SK-N-SH (cell line): ENCODE results near the gene OPTC. TPM values are rescaled to one million over a fixed set of nuclear protein-coding genes. Genes with fewer than 3 reads are reported as not detected.

Experiments used
- CTCF ChIA-PET: fragments of 300-600, 350-600 bp; formaldehyde crosslinking; extraction: SDS; loops from one replicate; lab custom pipeline; 2021; lab: Yijun Ruan, JAX
- POLR2A ChIA-PET: fragments of 350-600 bp; sonication (Branson Sonifier 250); formaldehyde crosslinking; extraction: SDS; loops from one replicate; lab custom pipeline; 2020; ENCODE audit warnings: antibody characterized with exemption, inconsistent platforms; lab: Yijun Ruan, JAX
- DNase-seq: peaks from one replicate; pipeline ENCODE4 v3.0.0; 2012
- H2AFZ ChIP-seq: fragments of 200-600 bp; sonication (generic); 2 replicates; pipeline ENCODE4 v1.8.1; 2016; ENCODE audit warnings: antibody characterized with exemption, mild to moderate bottlenecking, low read depth
- H3F3A ChIP-seq: fragments of 200-600 bp; sonication (generic); replicated peaks from 2 replicates; pipeline ENCODE3; 2016; ENCODE audit warnings: antibody characterized with exemption, mild to moderate bottlenecking; ENCODE audit not compliant: insufficient read depth
- H3K27ac ChIP-seq, 2 experiments: fragments of 200-500 bp in 1 of 2; fragments of 200-600 bp in 1 of 2; sonication (Bioruptor generic) in 1 of 2; sonication (generic), shearing (Covaris generic) in 1 of 2; 2 replicates each; pipeline versions ENCODE4 v1.5.1 to v1.6.1; 2014 to 2016; ENCODE audit warnings: low read depth in 2 of 2, inconsistent platforms in 1 of 2, low read length in 1 of 2, mild to moderate bottlenecking in 1 of 2, mixed read lengths in 1 of 2
- H3K27me3 ChIP-seq: fragments of 200-600 bp; sonication (generic), shearing (Covaris generic); 2 replicates; pipeline ENCODE4 v1.6.1; 2016; ENCODE audit warnings: mixed run types; ENCODE audit not compliant: insufficient read depth
- H3K36me3 ChIP-seq, 2 experiments: fragments of 200-500 bp in 1 of 2; fragments of 200-600 bp in 1 of 2; sonication (Bioruptor generic) in 1 of 2; sonication (generic) in 1 of 2; replicated peaks in 1 of 2; 2 replicates each; pipeline versions ENCODE3 to v1.5.1; 2014 to 2016; ENCODE audit warnings: low read length in 1 of 2, mild to moderate bottlenecking in 1 of 2; ENCODE audit not compliant: insufficient read depth in 2 of 2, control insufficient read depth in 1 of 2
- H3K4me1 ChIP-seq, 2 experiments: fragments of 200-500 bp in 1 of 2; fragments of 200-600 bp in 1 of 2; sonication (Bioruptor generic) in 1 of 2; sonication (generic), shearing (Covaris generic) in 1 of 2; 2 replicates each; pipeline versions ENCODE4 v1.5.1 to v1.6.1; 2014 to 2016; ENCODE audit warnings: low read depth in 1 of 2, low read length in 1 of 2, mixed run types in 1 of 2; ENCODE audit not compliant: insufficient read depth in 2 of 2, control insufficient read depth in 1 of 2
- H3K4me2 ChIP-seq: fragments of 200-600 bp; sonication (generic), shearing (Covaris generic); 2 replicates; pipeline ENCODE4 v1.6.1; 2017; ENCODE audit warnings: mixed run types
- H3K4me3 ChIP-seq, 2 experiments: fragments of 200-500 bp in 1 of 2; fragments of 200-600 bp in 1 of 2; sonication (Bioruptor generic) in 1 of 2; sonication (generic), shearing (Covaris generic) in 1 of 2; 2 replicates each; pipeline versions ENCODE4 v1.5.1 to v1.8.1; 2014 to 2016; ENCODE audit warnings: low read depth in 2 of 2, inconsistent platforms in 1 of 2, low read length in 1 of 2, mild to moderate bottlenecking in 1 of 2, mixed read lengths in 1 of 2, moderate library complexity in 1 of 2
- H3K79me2 ChIP-seq: fragments of 200-600 bp; sonication (generic); 2 replicates; pipeline ENCODE4 v1.8.1; 2017; ENCODE audit warnings: mild to moderate bottlenecking; ENCODE audit not compliant: insufficient read depth
- H3K9ac ChIP-seq: fragments of 200-600 bp; sonication (generic); 2 replicates; pipeline ENCODE4 v1.6.1; 2017; ENCODE audit warnings: mixed run types
- H3K9me2 ChIP-seq: fragments of 200-600 bp; sonication (generic); 2 replicates; pipeline ENCODE4 v1.6.1; 2017; ENCODE audit warnings: mixed run types
- H3K9me3 ChIP-seq: fragments of 200-600 bp; sonication (generic); 2 replicates; pipeline ENCODE4 v1.6.1; 2017; ENCODE audit warnings: mixed run types, mild to moderate bottlenecking, moderate library complexity
- H4K20me1 ChIP-seq: fragments of 200-600 bp; sonication (generic); 2 replicates; pipeline ENCODE4 v1.6.1; 2017; ENCODE audit warnings: mild to moderate bottlenecking, mixed run types; ENCODE audit not compliant: insufficient read depth
- ELF1 ChIP-seq: IDR thresholded peaks from 2 replicates; pipeline ENCODE4 v1.4.0; 2012
- FOXJ3 ChIP-seq: sonication (generic); formaldehyde crosslinking; IDR thresholded peaks from 2 replicates; pipeline ENCODE4 v1.5.1; 2020; ENCODE audit warnings: mild to moderate bottlenecking, missing genetic modification reagents
- MXI1 ChIP-seq: IDR thresholded peaks from 2 replicates; pipeline ENCODE4 v1.6.1; 2012; ENCODE audit warnings: mild to moderate bottlenecking, low read depth, low read length, improper control_type of control experiment
- NFIC ChIP-seq: IDR thresholded peaks from 2 replicates; pipeline ENCODE4 v1.4.0; 2012; ENCODE audit warnings: borderline replicate concordance
- NRF1 ChIP-seq: IDR thresholded peaks from 2 replicates; pipeline ENCODE4 v1.6.1; 2012; ENCODE audit warnings: low read depth, mild to moderate bottlenecking, low read length
- RAD21 ChIP-seq: IDR thresholded peaks from 2 replicates; pipeline ENCODE4 v1.6.1; 2012; ENCODE audit warnings: mild to moderate bottlenecking, low read length
- RCOR1 ChIP-seq: fragments of 150-350 bp; IDR thresholded peaks from 2 replicates; pipeline ENCODE4 v1.6.1; 2017; ENCODE audit warnings: antibody characterized with exemption, low read length
- REST ChIP-seq: IDR thresholded peaks from 2 replicates; pipeline ENCODE4 v1.6.1; 2012; ENCODE audit warnings: mild to moderate bottlenecking, low read depth, low read length, moderate library complexity
- RFX5 ChIP-seq: IDR thresholded peaks from 2 replicates; pipeline ENCODE4 v1.6.1; 2012; ENCODE audit warnings: mild to moderate bottlenecking, improper control_type of control experiment, low read length
- RXRA ChIP-seq: IDR thresholded peaks from 2 replicates; pipeline ENCODE4 v1.4.0; 2012; ENCODE audit warnings: low read depth, mild to moderate bottlenecking, borderline replicate concordance
- SIN3A ChIP-seq: IDR thresholded peaks from 2 replicates; pipeline ENCODE4 v1.6.1; 2012; ENCODE audit warnings: low read depth, mild to moderate bottlenecking, low read length, moderate library complexity, borderline replicate concordance
- TCF12 ChIP-seq: IDR thresholded peaks from 2 replicates; pipeline ENCODE4 v1.4.0; 2012
- USF2 ChIP-seq: fragments of 150-350 bp; IDR thresholded peaks from 2 replicates; pipeline ENCODE4 v1.6.1; 2017; ENCODE audit warnings: antibody characterized with exemption, low read length, low read depth, borderline replicate concordance
- YY1 ChIP-seq: IDR thresholded peaks from 2 replicates; pipeline ENCODE4 v1.4.0; 2012; ENCODE audit warnings: low read depth, mild to moderate bottlenecking
- WGBS: methylation state at CpG from one replicate; pipeline ENCODE4 v1.1.6; 2017; ENCODE audit warnings: low lambda C conversion rate; 5-methylcytosine and 5-hydroxymethylcytosine counted together
- polyA plus RNA-seq, 3 experiments: library from polyadenylated mRNA; depleted of rRNA; stranded (reverse); fragments of >200 nt; gene quantifications; 2 replicates each; pipeline ENCODE4 v1.2.3, GENCODE V29; 2012

The OPTC gene
- polyA plus RNA-seq, 1 of the 3 experiments (the other 2 are of a cell fraction) = not detected

GRCh38 chr1:203459671-203460201 is 34.2 kb upstream of the OPTC start:
- no peaks in the 10 kb centered on the region for H3K9me2 ChIP-seq
- WGBS = 60% methylated on average over 8 of the region's 8 CpGs
- no peak overlapping the region for H3K9ac ChIP-seq
- no peaks in the 10 kb centered on the region for H3K27me3 ChIP-seq
- no peak for TF ChIP-seq FOXJ3 (CRISPR knock-in tag)
- no peak for TF ChIP-seq RFX5
- H3K4me2 ChIP-seq = no peak overlapping the region
- no peaks in the 10 kb centered on the region for H3F3A ChIP-seq
- H3K79me2 ChIP-seq = no peaks in the 10 kb centered on the region
- H3K36me3 ChIP-seq = no peaks in the 10 kb centered on the region
- DNase-seq = no peak
- no peaks in the 10 kb centered on the region for H3K9me3 ChIP-seq
- ChIA-PET POLR2A (no interaction called here), CTCF (interaction anchor here (1.0 kb wide), 1 partner anchor 171 kb away, joined by 3 read pairs; no protein-coding TSS in a partner anchor)
- H3K4me3 ChIP-seq = no peak overlapping the region
- peaks cover 3 to 10% of the 10 kb centered on the region in 2 experiments; a peak in 2 of 4 replicates for H3K4me1 ChIP-seq
- no peak overlapping the region for H2AFZ ChIP-seq
- no peaks in the 10 kb centered on the region for H4K20me1 ChIP-seq
- no peak overlapping the region for H3K27ac ChIP-seq

- Histone ChIP-seq H2AFZ (no peak overlapping the region), H3K27ac (no peak overlapping the region), H3K9ac (no peak overlapping the region), H3K4me3 (no peak overlapping the region), H3K36me3 (no peaks in the 10 kb centered on the region), H3K4me2 (no peak overlapping the region), H3F3A (no peaks in the 10 kb centered on the region), H3K79me2 (no peaks in the 10 kb centered on the region), H4K20me1 (no peaks in the 10 kb centered on the region), H3K27me3 (no peaks in the 10 kb centered on the region), H3K4me1 (peaks cover 3 to 8% of the 10 kb centered on the region in 2 experiments; a peak in 2 of 4 replicates), H3K9me3 (no peaks in the 10 kb centered on the region), H3K9me2 (no peaks in the 10 kb centered on the region)
- DNase-seq = no peak
- POLR2A ChIA-PET = no interaction called here
- CTCF ChIA-PET = interaction anchor here (1.5 kb wide), 1 partner anchor 119 kb away, joined by 4 read pairs; no protein-coding TSS in a partner anchor
- 64% methylated on average over 5 of the region's 5 CpGs for WGBS
- TF ChIP-seq NRF1 (no peak), USF2 (no peak), RCOR1 (no peak), RXRA (no peak), REST (no peak), SIN3A (no peak), TCF12 (no peak), MXI1 (no peak), RAD21 (no peak), ELF1 (no peak), NFIC (no peak), YY1 (no peak)
Observed at GRCh38 chr1:203461717-203462116, 32.2 kb upstream of the OPTC start.
